Mucosa of stomach (tissue), 1 donor: Measurements from ENCODE around the gene FHL2.

Experiments used
- H3K27me3 ChIP-seq: one replicate; pipeline ENCODE4 v1.7.0; 2013; ENCODE audit warnings: mild to moderate bottlenecking, low read length; ENCODE audit not compliant: control insufficient read depth, insufficient read depth
- H3K36me3 ChIP-seq: one replicate; pipeline ENCODE4 v1.7.0; 2013; ENCODE audit warnings: low read length; ENCODE audit not compliant: control insufficient read depth, insufficient read depth
- H3K4me1 ChIP-seq: one replicate; pipeline ENCODE4 v1.7.0; 2013; ENCODE audit warnings: mild to moderate bottlenecking, low read length; ENCODE audit not compliant: control insufficient read depth, insufficient read depth
- H3K4me3 ChIP-seq: one replicate; pipeline ENCODE4 v1.7.0; 2013; ENCODE audit warnings: low read length
- H3K9ac ChIP-seq: one replicate; pipeline ENCODE4 v1.7.0; 2013; ENCODE audit warnings: mild to moderate bottlenecking, low read length, moderate library complexity
- H3K9me3 ChIP-seq: one replicate; pipeline ENCODE4 v1.7.0; 2013; ENCODE audit warnings: mild to moderate bottlenecking, low read length, moderate library complexity; ENCODE audit not compliant: control insufficient read depth
- donor health status: Pancreatic carcinoma.

FHL2 gene

DNA sequence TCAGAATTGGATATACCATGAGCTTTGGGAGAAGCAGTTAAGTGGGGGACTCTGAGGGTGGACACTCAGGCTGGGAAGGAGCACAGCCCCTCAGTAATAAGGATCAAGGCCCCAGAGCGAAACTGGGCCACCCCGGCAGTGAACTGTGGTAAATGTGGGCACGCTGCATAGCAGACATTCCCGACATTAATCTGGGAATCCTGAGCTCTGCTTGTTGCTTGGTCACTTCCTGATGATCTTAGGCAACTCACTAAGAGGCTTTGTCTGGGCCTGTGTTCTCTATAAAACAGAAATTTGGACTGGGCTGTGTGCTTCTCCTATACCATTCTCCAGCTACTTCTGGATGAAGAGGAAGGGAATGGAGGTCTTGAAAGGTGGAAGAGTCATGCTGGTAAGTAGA lies 74.1 kb downstream of the FHL2 start:
- no peak overlapping the region for H3K9ac ChIP-seq
- H3K9me3 ChIP-seq, result no peaks in the 10 kb centered on the region
- no peak overlapping the region for H3K4me3 ChIP-seq
- H3K27me3 ChIP-seq, result no peaks in the 10 kb centered on the region
- H3K4me1 ChIP-seq, result peaks cover 16% of the 10 kb centered on the region
- H3K36me3 ChIP-seq, result no peaks in the 10 kb centered on the region

DNA sequence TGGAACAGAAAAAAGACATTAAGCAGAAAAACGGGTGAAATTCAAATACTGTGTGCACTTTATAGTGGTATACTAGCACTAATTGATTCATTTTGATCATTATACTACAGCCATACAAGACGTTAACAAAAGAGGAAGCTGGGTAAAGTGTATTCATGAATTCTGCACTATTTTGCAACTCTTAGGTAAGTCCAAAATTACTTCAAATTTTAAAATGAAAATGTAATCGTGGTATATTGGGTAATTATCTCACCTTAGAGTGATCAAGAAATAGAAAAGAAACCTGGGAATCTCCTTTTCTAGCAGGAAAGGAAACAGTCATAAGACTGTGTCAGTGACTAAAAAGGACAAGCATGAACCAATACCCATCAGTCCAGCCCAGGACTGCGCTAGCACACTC lies 74.8 kb downstream of the FHL2 start:
- Histone ChIP-seq H3K4me3 (no peak overlapping the region), H3K36me3 (no peaks in the 10 kb centered on the region), H3K9me3 (no peaks in the 10 kb centered on the region), H3K9ac (no peak overlapping the region), H3K4me1 (peaks cover 16% of the 10 kb centered on the region), H3K27me3 (no peaks in the 10 kb centered on the region)

DNA sequence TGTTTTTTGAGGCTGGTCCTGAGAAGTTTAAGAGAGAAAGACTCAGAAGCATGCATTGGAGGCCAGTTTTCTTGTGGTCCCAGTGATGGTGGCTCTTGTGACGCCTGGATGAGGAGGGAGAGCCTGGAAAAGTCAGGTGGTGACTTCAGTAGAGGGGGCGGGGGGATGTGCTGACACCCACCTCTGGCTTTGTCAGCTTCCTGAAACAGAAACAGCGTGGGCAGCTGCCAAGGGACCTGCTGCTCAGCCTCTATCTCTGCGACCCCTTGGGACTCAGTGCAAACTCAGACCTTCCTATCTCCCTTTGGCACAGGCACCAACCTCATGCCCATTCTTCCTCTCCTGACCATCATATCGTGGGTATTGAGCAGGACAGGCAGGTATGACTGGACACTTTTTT lies 75.7 kb downstream of the FHL2 start:
- H3K4me3 ChIP-seq, result no peak overlapping the region
- H3K27me3 ChIP-seq, result no peaks in the 10 kb centered on the region
- peaks cover 9% of the 10 kb centered on the region for H3K4me1 ChIP-seq
- H3K9me3 ChIP-seq, result no peaks in the 10 kb centered on the region
- H3K9ac ChIP-seq, result no peak overlapping the region
- no peaks in the 10 kb centered on the region for H3K36me3 ChIP-seq

DNA sequence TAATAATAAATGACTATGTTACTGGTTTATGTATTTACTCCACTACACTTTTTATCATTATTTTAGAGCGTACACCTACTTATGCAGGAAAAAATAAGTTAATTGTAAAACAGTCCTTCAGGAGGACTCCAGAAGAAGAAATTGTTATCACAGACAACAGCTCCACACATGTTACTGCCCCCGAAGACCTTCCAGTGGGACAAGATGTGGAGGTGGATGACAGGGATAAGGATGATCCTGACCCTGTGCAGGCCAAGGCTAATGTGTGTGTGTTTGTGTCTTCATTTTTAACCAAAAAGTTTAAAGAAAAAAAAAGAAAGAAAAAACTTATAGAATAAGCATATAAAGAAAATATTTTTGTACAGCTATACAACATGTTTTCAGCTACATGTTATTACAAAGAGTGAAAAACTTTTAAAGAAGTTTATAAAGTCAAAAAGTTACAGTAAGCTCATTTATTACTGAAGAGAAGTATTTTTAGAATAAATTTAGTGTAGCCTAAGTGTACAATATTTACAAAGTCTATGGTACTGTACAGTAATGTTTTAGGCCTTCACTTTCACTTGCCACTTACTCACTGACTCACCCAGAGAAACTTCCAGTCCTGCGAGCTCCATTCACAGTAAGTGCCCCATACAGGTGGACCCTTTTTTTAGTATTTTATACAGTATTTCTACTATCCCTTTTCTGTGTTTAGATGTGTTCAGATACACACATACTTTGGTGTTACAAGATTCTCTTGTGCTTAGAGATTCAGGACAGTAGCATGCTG lies 76.8 kb downstream of the FHL2 start:
- Histone ChIP-seq H3K4me3 (no peak overlapping the region), H3K9me3 (no peaks in the 10 kb centered on the region), H3K27me3 (no peaks in the 10 kb centered on the region), H3K36me3 (no peaks in the 10 kb centered on the region), H3K4me1 (peaks cover 5% of the 10 kb centered on the region), H3K9ac (no peak overlapping the region)

DNA sequence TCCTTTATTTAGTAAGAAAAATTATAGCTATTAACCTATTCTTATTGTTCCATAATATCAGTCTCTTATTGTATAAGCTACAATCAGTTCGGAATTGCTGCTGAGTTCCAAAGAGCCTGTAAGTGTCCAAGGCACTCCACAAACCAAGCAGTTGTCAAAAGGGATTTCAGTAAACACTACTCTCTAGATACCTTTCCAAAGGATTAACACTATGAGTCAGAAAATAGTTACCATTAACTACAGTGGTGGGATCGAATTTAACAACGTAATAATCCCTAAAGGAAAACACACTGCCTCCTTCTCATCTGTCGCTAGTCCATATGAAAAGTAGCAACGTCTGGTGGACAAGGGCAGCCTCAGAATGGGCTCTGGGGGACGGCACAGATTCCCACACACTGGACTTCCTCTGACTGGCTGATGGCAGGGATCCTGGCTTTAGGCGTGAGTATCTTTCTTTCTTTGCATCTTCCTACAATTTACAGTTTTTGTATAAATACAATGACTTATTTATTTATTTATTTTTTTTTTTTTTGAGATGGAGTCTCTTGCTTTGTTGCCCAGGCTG lies 78.1 kb downstream of the FHL2 start:
- Histone ChIP-seq H3K36me3 (no peaks in the 10 kb centered on the region), H3K9ac (no peak overlapping the region), H3K4me3 (no peak overlapping the region), H3K27me3 (no peaks in the 10 kb centered on the region), H3K9me3 (no peaks in the 10 kb centered on the region), H3K4me1 (peaks cover 5% of the 10 kb centered on the region)

DNA sequence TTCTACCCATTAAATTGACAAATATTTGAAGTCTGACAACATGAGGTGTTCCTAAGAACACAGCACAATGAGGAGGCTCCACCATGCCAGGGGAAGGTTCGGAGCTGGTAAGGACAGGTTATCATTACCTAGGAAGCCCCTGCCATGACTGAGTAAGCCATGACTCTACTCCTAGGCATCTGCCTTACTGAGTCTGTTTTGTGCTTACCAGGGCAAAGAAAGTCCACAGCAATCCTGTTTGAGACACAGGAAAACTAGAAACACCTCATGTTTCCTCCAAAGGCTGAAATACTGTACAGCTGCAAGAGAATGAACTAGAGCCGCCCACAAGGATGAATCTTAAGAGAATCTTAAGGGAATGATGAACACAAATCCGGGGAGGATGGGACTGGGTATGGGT lies 80.9 kb downstream of the FHL2 start:
- no peak overlapping the region for H3K4me3 ChIP-seq
- H3K9me3 ChIP-seq, result no peaks in the 10 kb centered on the region
- H3K27me3 ChIP-seq, result no peaks in the 10 kb centered on the region
- no peaks in the 10 kb centered on the region for H3K36me3 ChIP-seq
- H3K9ac ChIP-seq, result no peak overlapping the region
- peaks cover 11% of the 10 kb centered on the region for H3K4me1 ChIP-seq

DNA sequence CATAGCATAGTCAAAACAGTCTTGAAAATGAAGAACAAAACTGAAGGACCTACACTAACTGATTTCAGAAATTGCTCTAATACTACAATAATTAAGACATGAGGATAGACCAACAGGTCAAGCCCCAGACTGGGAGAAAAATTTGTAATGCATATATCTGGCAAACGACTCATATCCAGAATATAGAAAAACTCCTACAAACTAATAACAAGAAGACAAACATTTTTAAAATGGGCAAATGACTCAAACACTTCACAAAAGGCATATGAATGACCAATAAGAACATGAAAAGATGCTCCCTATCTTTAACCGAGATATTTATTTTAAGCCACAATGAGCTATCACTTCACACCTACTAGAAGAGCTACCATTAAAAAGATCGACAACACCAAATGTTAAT lies 83.5 kb downstream of the FHL2 start:
- Histone ChIP-seq H3K27me3 (no peaks in the 10 kb centered on the region), H3K9ac (no peak overlapping the region), H3K36me3 (no peaks in the 10 kb centered on the region), H3K4me3 (no peak overlapping the region), H3K9me3 (no peaks in the 10 kb centered on the region), H3K4me1 (peaks cover 10% of the 10 kb centered on the region)

DNA sequence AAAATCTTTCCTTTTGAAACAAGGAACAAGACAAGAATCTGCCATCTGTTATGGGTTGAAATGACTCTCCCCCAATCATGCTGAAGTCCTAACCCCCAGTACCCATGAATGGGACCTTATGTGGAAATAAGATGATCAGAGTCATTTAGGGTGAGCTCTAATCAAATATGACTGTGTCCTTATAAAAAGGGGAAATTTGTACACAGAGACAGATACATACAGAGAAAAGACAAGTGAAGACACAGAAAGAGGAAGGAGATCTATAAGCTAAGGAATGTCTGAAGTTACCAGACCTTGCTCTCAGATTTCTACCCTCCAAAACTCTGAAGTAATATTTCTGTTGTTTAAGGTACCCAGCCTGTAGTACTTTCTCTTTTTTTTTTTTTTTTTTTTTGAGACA lies 85.0 kb downstream of the FHL2 start:
- Histone ChIP-seq H3K27me3 (no peaks in the 10 kb centered on the region), H3K9ac (no peak overlapping the region), H3K4me3 (no peak overlapping the region), H3K36me3 (no peaks in the 10 kb centered on the region), H3K4me1 (peaks cover 6% of the 10 kb centered on the region), H3K9me3 (no peaks in the 10 kb centered on the region)
